Memory B cell (primary cell): ENCODE results near the gene SLC35B2.

ENCODE experiments used
- ATAC-seq: fragments of 150-1000 bp; cut with Tn5 transposase; 2 replicates; pipeline ENCODE4 v1.10.0; 2021; ENCODE audit warnings: low read depth, mild to moderate bottlenecking, moderate library complexity
- DNase-seq, 2 donors: peaks; one replicate each; pipeline ENCODE4 v3.0.0; 2022; ENCODE audit warnings: low spot score in 2 of 2
- H3K27ac Mint-ChIP-seq: one replicate; pipeline ENCODE4 v1.8.0; 2022; ENCODE audit warnings: mild to moderate bottlenecking, moderate library complexity, mixed read lengths
- H3K27me3 Mint-ChIP-seq: one replicate; pipeline ENCODE4 v1.8.0; 2022; ENCODE audit warnings: mixed read lengths
- H3K36me3 Mint-ChIP-seq: one replicate; pipeline ENCODE4 v1.8.0; 2022; ENCODE audit warnings: mild to moderate bottlenecking, mixed read lengths
- H3K4me1 Mint-ChIP-seq: one replicate; pipeline ENCODE4 v1.8.0; 2022; ENCODE audit warnings: mixed read lengths
- H3K4me3 Mint-ChIP-seq: one replicate; pipeline ENCODE4 v1.8.0; 2022; ENCODE audit warnings: mild to moderate bottlenecking, moderate library complexity, mixed read lengths
- H3K9me3 Mint-ChIP-seq: one replicate; pipeline ENCODE4 v1.8.0; 2022; ENCODE audit warnings: mixed read lengths

SLC35B2 gene

DNA sequence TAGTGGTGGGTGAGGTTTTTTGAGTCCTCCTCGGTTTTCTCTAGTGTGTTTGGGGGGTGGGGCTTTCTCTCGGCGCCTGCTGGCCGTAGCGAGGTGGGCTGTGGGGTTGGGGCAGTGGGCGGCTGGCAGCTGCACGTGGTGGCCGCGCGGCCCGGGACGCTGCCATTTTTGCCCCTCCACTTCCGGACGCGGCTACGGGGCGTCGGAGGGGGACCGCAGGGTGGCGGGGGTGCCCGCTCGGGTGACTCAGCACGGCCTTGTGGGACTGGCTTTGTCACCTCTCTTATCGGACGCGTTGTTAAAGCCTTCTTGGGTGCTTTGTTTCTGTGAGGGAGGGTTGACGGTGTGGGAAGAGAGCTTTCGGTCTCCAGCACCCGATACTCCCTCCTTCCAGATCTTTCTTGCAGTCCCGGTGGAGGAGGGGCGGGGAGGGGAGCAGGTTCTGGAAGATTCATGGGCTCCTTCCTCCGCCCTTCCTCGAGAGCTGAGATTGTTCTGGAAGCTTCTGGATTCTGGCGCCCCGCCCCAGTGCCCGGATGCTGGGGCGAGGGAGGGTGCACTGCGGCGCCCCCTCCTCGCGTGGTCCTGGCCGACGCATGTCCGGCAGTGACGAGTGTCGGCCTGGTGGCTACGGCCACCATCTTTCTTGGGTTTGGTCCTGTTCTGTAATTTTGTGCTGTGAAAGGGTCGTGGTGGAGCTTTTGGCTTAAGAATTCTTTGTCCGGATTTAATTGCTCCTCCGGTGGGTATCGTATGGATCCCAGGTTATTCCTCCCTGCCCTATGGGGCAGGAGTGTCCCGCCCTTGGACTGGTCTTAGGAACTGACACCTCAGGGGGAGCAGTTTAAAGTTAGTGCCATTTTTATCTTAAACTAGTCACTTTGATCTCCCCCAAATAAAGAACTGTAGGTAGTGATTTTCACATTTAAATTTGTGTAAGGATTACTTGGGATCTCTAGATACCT is 9.7 kb downstream of the SLC35B2 start:
- peaks cover 25% of the 10 kb centered on the region for H3K36me3 Mint-ChIP-seq
- DNase-seq (peak; percentile 71 to 76), ATAC-seq (peak; percentile 50)
- peak overlapping the region; percentile 99 for H3K27ac Mint-ChIP-seq
- peaks cover 31% of the 10 kb centered on the region for H3K4me1 Mint-ChIP-seq
- no peaks in the 10 kb centered on the region for H3K9me3 Mint-ChIP-seq
- peak overlapping the region; percentile 98 for H3K4me3 Mint-ChIP-seq
- no peaks in the 10 kb centered on the region for H3K27me3 Mint-ChIP-seq

DNA sequence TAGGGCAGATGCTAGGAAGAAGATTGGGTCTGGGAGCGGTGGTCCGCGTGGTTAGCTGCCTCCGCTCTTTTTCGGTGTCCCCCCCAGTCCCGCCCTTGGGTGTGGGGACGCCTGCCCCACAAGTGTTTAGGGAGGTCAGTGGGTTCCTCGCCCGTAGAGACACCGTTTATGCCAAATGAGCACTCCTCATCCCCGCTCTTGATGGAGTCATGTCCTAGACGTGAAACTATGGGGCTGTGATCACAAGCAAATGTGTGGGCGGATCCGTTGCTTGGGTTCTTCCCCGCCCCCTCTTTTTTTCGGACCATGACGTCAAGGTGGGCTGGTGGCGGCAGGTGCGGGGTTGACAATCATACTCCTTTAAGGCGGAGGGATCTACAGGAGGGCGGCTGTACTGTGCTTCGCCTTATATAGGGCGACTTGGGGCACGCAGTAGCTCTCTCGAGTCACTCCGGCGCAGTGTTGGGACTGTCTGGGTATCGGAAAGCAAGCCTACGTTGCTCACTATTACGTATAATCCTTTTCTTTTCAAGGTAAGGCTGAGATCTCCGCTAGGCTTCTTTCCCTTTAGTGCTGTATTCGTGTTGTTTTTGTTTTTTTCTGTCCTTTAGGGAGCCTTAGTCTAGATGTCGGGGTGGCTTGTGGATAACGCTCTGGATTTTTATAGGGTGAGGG is 10.5 kb downstream of the SLC35B2 start, which contains the start of gene HSP90AB1:
TSS of gene HSP90AB1 (plus strand) at position 439 of the 675 bp plus-strand sequence. CDS start 1,529 bp downstream, outside the sequence.
- H3K4me1 Mint-ChIP-seq = peaks cover 29% of the 10 kb centered on the region
- no peaks in the 10 kb centered on the region for H3K27me3 Mint-ChIP-seq
- H3K36me3 Mint-ChIP-seq = peaks cover 21% of the 10 kb centered on the region
- peak within 1 kb of the TSS; percentile 98 for H3K4me3 Mint-ChIP-seq
- DNase-seq (peak; percentile 87 to 97), ATAC-seq (peak; percentile 75)
- H3K9me3 Mint-ChIP-seq = no peaks in the 10 kb centered on the region
- peak within 1 kb of the TSS; percentile 99 for H3K27ac Mint-ChIP-seq

DNA sequence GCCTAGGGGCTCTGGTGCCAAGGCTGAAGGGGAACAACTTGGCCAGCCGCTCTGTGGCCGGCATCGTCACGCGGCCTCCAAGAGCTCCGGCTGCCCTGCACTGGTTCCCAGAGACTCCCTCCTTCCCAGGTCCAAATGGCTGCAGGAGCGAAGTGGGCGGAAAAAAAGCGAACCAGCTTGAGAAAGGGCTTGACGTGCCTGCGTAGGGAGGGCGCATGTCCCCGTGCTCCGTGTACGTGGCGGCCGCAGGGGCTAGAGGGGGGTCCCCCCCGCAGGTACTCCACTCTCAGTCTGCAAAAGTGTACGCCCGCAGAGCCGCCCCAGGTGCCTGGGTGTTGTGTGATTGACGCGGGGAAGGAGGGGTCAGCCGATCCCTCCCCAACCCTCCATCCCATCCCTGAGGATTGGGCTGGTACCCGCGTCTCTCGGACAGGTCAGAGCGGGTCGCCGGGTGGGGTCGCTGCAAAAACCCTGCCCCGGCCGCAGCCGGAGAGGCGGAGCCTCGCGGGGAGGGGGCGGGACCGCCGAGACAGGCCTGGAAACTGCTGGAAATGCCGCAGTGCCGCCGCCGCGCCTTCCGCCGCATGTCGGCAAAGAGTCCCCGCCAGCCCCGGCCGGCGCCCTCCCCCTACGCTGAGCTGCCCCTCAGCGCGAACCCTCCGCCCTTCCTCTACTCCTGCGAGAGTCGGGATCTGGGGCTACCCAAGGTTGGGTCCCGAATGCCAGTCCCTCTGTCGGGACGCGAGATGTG is 11.2 kb downstream of the SLC35B2 start:
- no peaks in the 10 kb centered on the region for H3K9me3 Mint-ChIP-seq
- peak; percentile 45 for ATAC-seq
- peaks cover 19% of the 10 kb centered on the region for H3K36me3 Mint-ChIP-seq

DNA sequence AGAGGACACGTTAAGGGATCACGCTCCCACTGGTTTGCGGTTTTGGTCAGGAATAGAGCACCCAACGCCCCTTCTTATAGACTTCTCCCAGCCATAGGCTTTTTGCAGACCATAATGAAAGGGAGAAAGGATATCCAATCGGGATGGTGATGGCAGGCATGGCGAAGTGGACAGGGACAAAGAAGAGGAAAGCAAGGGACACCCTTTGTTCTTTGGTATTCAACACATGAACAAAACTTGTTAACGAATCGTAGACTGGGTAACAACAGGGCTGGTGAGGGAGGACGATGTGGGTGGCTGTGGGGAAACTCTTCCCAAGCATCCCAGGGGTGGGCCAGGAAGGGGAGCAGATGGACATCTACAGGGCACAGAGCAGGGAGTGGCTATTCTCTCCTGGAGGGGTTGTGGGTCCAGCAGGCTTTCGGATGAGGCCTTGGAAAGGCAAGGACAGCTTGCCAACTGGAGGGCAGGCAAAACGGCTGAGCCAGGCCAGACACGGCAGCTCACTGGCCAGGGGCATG is 11.9 kb downstream of the SLC35B2 start:
- Mint-ChIP-seq H3K27ac (peak overlapping the region; percentile 99), H3K9me3 (no peaks in the 10 kb centered on the region), H3K4me3 (peak overlapping the region; percentile 98), H3K4me1 (peaks cover 26% of the 10 kb centered on the region), H3K27me3 (no peaks in the 10 kb centered on the region), H3K36me3 (peaks cover 19% of the 10 kb centered on the region)
- ATAC-seq = no peak
- no peak for DNase-seq

More for the DNA sequence above, 11.2 kb downstream of the SLC35B2 start:
- peak overlapping the region; percentile 98 for H3K4me3 Mint-ChIP-seq
- peak; percentile 79 to 90 for DNase-seq
- H3K4me1 Mint-ChIP-seq = peaks cover 26% of the 10 kb centered on the region
- peak overlapping the region; percentile 99 for H3K27ac Mint-ChIP-seq
- no peaks in the 10 kb centered on the region for H3K27me3 Mint-ChIP-seq

DNA sequence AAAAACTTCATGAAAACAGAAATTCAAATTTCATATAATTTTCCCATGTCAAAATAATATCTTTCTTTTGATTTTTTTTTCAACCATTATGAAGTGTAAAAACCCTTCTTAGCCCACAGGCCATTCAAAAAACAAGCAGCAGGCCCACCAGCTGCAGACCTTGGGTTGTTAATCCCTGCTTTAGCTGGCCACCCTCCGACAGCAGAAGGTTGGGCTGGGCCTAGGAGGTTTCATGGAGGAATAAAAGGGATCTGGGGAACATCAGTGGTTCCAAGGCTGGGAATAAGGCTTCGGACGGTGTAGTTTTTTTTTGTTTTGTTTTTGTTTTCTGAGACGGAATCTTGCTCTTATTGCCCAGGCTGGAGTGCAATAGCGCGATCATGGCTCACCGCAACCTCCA is 14.0 kb downstream of the SLC35B2 start:
- Mint-ChIP-seq H3K4me1 (peaks cover 11% of the 10 kb centered on the region), H3K27me3 (no peaks in the 10 kb centered on the region), H3K27ac (no peak overlapping the region), H3K9me3 (no peaks in the 10 kb centered on the region), H3K4me3 (no peak overlapping the region), H3K36me3 (peaks cover under 1% of the 10 kb centered on the region)
- DNase-seq (no peak), ATAC-seq (no peak)

DNA sequence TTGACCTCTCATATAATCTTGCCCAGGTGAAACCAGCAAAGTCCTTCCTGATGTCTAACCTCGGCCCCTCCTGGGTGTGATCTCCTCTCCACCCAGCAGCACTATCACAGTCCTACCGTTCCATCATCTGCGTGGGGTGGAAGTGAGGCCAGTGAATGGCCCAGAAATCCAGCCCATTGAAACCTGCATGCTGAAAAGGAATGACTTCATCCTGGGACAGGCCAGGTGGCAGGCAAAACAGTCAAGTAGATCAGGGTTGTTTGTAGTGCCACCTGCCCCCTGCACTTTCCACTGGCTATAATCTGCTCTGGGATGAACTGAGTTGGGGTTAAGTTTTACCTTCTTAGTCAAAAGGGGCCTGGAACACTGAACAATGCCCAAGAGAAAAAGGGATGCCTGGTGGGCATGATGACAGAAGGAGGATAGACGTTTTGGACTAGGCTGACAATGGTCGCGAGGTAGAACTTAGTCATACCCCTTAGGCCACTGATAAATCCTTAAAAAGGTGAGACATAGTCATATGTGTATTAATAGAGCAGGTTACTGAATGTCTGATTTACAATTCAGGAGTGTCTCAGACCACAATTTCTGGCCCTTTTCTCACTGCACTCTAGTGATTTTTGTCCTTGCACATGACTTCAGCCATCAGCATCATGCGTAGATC is 18.5 kb downstream of the SLC35B2 start:
- Mint-ChIP-seq H3K4me3 (peak overlapping the region; percentile 92), H3K9me3 (no peaks in the 10 kb centered on the region), H3K4me1 (peaks cover 7% of the 10 kb centered on the region), H3K36me3 (no peaks in the 10 kb centered on the region), H3K27me3 (no peaks in the 10 kb centered on the region), H3K27ac (peak overlapping the region; percentile 98)
- no peak for ATAC-seq
- no peak for DNase-seq

DNA sequence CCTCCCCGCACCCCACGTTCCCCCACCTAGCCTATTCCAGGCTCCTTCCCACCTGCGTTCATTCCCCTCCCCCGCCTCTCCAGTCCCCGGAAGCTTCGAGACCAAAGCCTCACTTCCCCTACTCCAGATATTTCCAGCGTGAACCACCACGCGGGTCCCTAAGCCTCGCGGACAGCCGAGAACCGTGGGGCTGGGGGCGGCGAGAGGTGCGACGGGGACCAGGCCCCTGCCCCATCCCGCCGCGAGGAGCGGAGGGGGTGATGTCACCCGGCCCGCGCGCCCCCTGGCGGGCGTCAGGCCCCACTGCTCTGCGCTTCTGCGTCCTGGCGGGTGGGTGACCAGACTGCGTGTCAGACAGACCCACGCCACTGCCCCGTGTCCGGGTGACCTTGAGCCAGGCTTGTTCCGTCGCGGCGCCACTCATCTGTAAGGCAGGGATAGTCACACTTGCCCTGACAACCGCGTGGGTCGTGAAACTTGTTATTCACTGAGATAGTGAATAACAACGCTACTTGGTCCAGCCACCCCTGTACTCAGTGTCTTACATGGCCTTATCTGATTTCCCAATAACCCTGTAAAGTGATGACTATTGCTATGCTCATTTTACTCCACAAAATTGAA is 19.4 kb downstream of the SLC35B2 start:
- Mint-ChIP-seq H3K4me1 (peaks cover 7% of the 10 kb centered on the region), H3K27me3 (no peaks in the 10 kb centered on the region)
- DNase-seq = peak; percentile 82 to 91

DNA sequence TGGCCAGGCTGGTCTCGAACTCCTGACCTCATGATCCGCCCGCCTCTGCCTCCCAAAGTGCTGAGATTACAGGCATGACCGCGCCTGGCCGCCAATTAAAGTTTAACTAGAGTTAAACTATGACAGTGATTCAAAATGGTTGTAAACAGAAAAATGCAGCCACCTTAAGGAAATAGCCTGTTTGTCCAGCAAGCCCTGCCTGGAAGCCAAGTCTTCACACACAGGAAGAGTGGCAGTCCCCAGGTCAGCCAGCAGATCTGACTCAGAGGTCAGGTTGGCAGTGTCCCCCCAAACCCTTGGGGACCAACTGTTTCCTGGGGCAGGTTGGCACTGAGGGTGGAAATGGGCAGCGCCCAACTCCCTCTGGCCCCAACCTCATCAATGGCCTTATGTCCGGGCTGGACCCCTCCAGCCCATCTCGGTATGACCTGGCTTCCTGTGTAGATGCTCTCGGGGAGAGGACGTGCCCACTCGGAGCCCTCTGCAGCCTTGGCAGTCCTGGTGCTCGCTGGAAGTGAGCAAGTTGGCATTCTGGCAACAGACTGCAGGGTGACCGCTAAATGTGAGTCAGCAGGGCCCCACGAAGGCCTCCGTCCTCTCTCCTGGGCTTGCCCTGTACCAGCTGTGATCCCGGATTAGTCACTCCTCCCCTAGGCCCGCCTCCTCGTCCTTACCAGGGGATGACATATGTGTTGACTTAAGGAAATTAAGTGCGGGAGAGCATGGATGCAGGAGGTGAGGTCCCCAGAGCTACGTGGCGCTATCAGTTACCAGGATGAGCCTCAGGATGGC is 20.1 kb downstream of the SLC35B2 start:
- ATAC-seq (peak; percentile 67), DNase-seq (no peak)
- H3K9me3 Mint-ChIP-seq = no peaks in the 10 kb centered on the region
- no peaks in the 10 kb centered on the region for H3K36me3 Mint-ChIP-seq
- H3K27ac Mint-ChIP-seq = peak overlapping the region; percentile 98
- H3K27me3 Mint-ChIP-seq = no peaks in the 10 kb centered on the region
- peak overlapping the region; percentile 92 for H3K4me3 Mint-ChIP-seq
- H3K4me1 Mint-ChIP-seq = peaks cover 7% of the 10 kb centered on the region

More for the DNA sequence above, 19.4 kb downstream of the SLC35B2 start:
- no peaks in the 10 kb centered on the region for H3K36me3 Mint-ChIP-seq
- peak overlapping the region; percentile 92 for H3K4me3 Mint-ChIP-seq
- peak; percentile 95 for ATAC-seq
- H3K9me3 Mint-ChIP-seq = no peaks in the 10 kb centered on the region
- peak overlapping the region; percentile 98 for H3K27ac Mint-ChIP-seq

DNA sequence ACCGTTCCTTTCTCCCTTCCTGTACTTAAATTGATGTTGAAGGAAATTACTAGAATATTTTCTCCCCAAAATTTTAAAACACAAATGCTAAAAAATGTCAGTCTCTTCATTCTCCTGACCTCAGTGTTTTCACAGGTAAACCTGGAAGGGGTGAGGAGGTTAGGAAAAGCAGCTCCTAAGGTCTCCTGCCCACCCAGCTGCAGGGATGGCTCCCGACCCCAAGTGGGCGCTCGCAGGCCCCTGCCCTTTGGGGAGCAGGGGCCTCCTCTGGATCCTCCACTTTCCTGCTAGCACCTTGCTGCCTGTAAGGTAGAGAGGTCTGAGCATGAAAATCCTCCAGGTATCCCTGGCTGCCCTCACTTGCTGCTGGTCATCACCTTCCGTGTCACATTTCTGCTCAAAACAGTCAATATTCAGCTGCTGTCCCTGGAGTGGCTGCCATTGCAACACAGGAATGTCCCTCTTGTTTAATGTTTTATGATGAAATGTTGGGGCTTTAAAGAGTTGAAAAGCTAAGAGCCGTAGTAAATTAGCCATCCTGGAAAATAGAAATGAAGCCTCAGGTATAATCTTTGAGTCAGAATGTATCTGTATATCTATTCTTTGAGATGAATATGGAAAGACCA is 21.3 kb downstream of the SLC35B2 start:
- ATAC-seq (no peak), DNase-seq (no peak)
- Mint-ChIP-seq H3K27ac (no peak overlapping the region), H3K9me3 (no peaks in the 10 kb centered on the region), H3K27me3 (no peaks in the 10 kb centered on the region), H3K4me1 (peaks cover 7% of the 10 kb centered on the region), H3K4me3 (no peak overlapping the region), H3K36me3 (no peaks in the 10 kb centered on the region)

DNA sequence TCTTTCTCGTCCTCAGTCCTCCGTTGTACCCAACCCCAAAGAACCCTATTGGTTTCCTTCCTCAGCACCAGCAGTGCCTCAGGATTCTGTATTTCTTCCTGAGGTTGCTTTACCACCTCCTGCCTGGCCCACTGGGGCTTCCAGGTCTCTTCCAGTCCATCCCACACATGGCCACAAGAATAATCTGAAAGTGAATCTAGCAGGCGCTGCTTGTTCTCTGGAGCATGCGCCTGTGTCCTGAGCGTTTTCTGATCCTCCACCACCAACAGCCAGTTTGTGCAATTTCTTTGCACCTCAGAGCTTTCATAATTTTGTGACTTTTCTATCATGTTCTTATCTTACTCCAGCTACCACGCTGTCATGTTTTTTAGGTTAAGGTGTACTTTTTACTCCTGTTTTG is 22.1 kb downstream of the SLC35B2 start:
- no peaks in the 10 kb centered on the region for H3K9me3 Mint-ChIP-seq
- no peaks in the 10 kb centered on the region for H3K36me3 Mint-ChIP-seq
- H3K27ac Mint-ChIP-seq = no peak overlapping the region
- ATAC-seq (no peak), DNase-seq (no peak)
- no peak overlapping the region for H3K4me3 Mint-ChIP-seq
- peaks cover 7% of the 10 kb centered on the region for H3K4me1 Mint-ChIP-seq
- H3K27me3 Mint-ChIP-seq = no peaks in the 10 kb centered on the region

DNA sequence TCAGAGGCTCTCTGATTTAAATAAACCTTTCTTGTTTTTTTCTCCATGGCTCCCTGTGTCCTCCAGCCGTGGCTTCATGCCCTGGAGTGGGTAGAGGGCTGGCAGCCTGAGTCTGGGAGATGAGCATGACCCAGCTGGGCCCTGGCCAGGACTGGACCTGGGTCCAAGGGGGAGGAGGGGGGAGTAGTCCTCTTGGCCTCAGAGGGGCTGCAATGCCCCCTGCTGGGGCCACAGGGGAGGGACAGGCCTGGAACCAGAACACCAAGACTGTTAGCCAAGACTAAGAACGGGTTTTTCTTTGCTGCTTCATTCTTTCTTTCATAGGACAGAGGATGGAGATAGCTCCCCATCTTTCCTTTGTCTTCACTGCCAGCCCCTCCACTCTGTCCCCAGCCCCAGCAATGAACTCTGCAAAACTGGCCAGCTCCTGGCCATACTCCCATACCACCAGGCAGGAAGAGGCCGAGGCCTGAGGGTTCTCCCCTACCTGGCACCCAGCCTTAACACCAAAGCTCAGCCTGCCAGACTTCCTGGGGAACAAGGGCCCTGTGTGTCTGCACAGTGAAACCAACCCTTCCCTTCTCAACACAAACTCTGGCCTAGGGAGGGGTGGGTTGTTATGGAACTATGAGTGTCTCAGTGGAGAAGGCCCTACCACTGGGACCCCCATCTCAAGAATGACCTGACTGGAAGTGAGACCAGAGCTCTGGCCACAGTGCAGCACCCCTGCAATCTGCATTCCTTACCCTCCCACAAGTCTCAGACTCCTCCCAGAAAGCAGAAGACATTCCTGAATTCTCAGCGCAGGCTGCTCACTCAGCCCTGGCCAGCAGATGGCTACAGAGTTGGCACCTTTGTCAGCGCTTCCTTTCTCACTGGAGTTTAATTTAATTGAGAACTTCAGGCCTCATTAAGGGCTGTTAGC is 23.0 kb downstream of the SLC35B2 start:
- ATAC-seq (no peak), DNase-seq (no peak)
- H3K9me3 Mint-ChIP-seq = no peaks in the 10 kb centered on the region
- H3K4me3 Mint-ChIP-seq = no peak overlapping the region
- no peak overlapping the region for H3K27ac Mint-ChIP-seq
- H3K27me3 Mint-ChIP-seq = no peaks in the 10 kb centered on the region
- H3K36me3 Mint-ChIP-seq = no peaks in the 10 kb centered on the region
- H3K4me1 Mint-ChIP-seq = peaks cover 7% of the 10 kb centered on the region
